ENCODE data around the gene NCAM1. TPM values are rescaled to one million over a fixed set of nuclear protein-coding genes. Genes with fewer than 3 reads are reported as not detected.

The NCAM1 gene
- total RNA-seq, 1 experiment from 2014 or later = 5.9 TPM

- TF ChIP-seq ZNF671 (CRISPR knock-in tag; IDR thresholded peaks at IDR 0.05) (no peak), ZMAT4 (CRISPR knock-in tag; IDR thresholded peaks at IDR 0.05) (no peak), ZSCAN18 (CRISPR knock-in tag; IDR thresholded peaks at IDR 0.05) (no peak), ZNF281 (CRISPR knock-in tag; IDR thresholded peaks at IDR 0.05) (no peak), RELA (CRISPR knock-in tag; IDR thresholded peaks at IDR 0.05; ENCODE audit: borderline replicate concordance) (no peak), ATF1 (CRISPR knock-in tag; IDR thresholded peaks at IDR 0.05) (no peak), CTCF (IDR thresholded peaks at IDR 0.05) (no peak), GRHL2 (CRISPR knock-in tag; IDR thresholded peaks at IDR 0.05; ENCODE audit: insufficient replicate concordance, severe bottlenecking) (no peak), IRF2 (CRISPR knock-in tag; IDR thresholded peaks at IDR 0.05; ENCODE audit: borderline replicate concordance, low read depth) (no peak), CREM (CRISPR knock-in tag; IDR thresholded peaks at IDR 0.05) (no peak), E2F1 (CRISPR knock-in tag; IDR thresholded peaks at IDR 0.05) (no peak)
These were observed 316.7 kb downstream of the NCAM1 start (continued) for GRCh38 chr11:113277907-113278306.

GRCh38 chr11:113278481-113278880, 317.3 kb downstream of the NCAM1 start:
- Mint-ChIP-seq H3K9me3 (no peaks in the 10 kb centered on the region), H3K4me1 (no peaks in the 10 kb centered on the region), H3K27ac (no peak overlapping the region), H3K36me3 (no peaks in the 10 kb centered on the region), H3K4me3 (no peak overlapping the region), H3K27me3 (ENCODE audit: low read depth) (no peaks in the 10 kb centered on the region; the same call in 1 of the 2 replicates)
- ATAC-seq (no peak), DNase-seq (ENCODE audit: low spot score) (no peak)
- CTCF ChIA-PET = interaction anchor here (1.0 kb wide), 1 partner anchor 11 kb away, joined by 6 read pairs; no protein-coding TSS in a partner anchor
- POLR2A ChIA-PET = no interaction called here
- TF ChIP-seq PRRX2 (CRISPR knock-in tag; IDR thresholded peaks at IDR 0.05) = no peak
- TF ChIP-seq CTCF (IDR thresholded peaks at IDR 0.05) = no peak
- no peak for TF ChIP-seq ARID4B (CRISPR knock-in tag; IDR thresholded peaks at IDR 0.05; ENCODE audit: borderline replicate concordance)
